Measurements from ENCODE around the gene CIDEB.

GRCh38 chr14:24262821-24263733 is 44.7 kb downstream of the CIDEB start, which contains the start of gene TGM1:
- TF ChIP-seq POLR2AphosphoS5 (IDR thresholded peaks at IDR 0.05) (no peak), CTCF (IDR thresholded peaks at IDR 0.05) (no peak), POLR2A (IDR thresholded peaks at IDR 0.05) (no peak), EP300 (IDR thresholded peaks at IDR 0.05) (no peak)

Data from gastroesophageal sphincter (tissue), 3 donors.